ENCODE measurements around the gene SMARCD3. TPM values are rescaled to one million over a fixed set of nuclear protein-coding genes. Genes with fewer than 3 reads are reported as not detected.

Gene SMARCD3
- total RNA-seq, 1 donor from 2014 or later = 101 TPM

GRCh38 chr7:151238924-151239836 is 9.3 kb downstream of the SMARCD3 start:
- Histone ChIP-seq H3K4me1 (ENCODE audit: control insufficient read depth in 3 of 3, insufficient read depth in 3 of 3, low read length in 3 of 3) (peaks cover 21 to 42% (median 37%) of the 10 kb centered on the region in 3 donors), H3K9ac (ENCODE audit: low read depth in 1 of 3, low read length in 3 of 3) (peak overlapping the region in 1 of 3 donors; percentile 33), H3K36me3 (ENCODE audit: control insufficient read depth in 3 of 3, insufficient read depth in 3 of 3, low read length in 3 of 3) (peaks cover 55 to 70% (median 62%) of the 10 kb centered on the region in 3 donors), H3K9me3 (ENCODE audit: control insufficient read depth in 3 of 3, low read length in 3 of 3) (no peaks in the 10 kb centered on the region), H3K4me3 (ENCODE audit: low read length in 3 of 3) (no peak overlapping the region), H3K27me3 (ENCODE audit: control insufficient read depth in 3 of 3, insufficient read depth in 3 of 3, low read length in 3 of 3) (no peaks in the 10 kb centered on the region), H3K27ac (ENCODE audit: low read depth, low read length) (no peak overlapping the region)

GRCh38 chr7:151238190-151238810 is 10.2 kb downstream of the SMARCD3 start:
- Histone ChIP-seq H3K9me3 (ENCODE audit: control insufficient read depth in 3 of 3, low read length in 3 of 3) (no peaks in the 10 kb centered on the region), H3K27ac (ENCODE audit: low read depth, low read length) (peak overlapping the region; percentile 60), H3K4me3 (ENCODE audit: low read length in 3 of 3) (no peak overlapping the region), H3K4me1 (ENCODE audit: control insufficient read depth in 3 of 3, insufficient read depth in 3 of 3, low read length in 3 of 3) (peaks cover 21 to 43% (median 38%) of the 10 kb centered on the region in 3 donors), H3K9ac (ENCODE audit: low read depth in 1 of 3, low read length in 3 of 3) (peak overlapping the region in 1 of 3 donors; percentile 74), H3K27me3 (ENCODE audit: control insufficient read depth in 3 of 3, insufficient read depth in 3 of 3, low read length in 3 of 3) (no peaks in the 10 kb centered on the region), H3K36me3 (ENCODE audit: control insufficient read depth in 3 of 3, insufficient read depth in 3 of 3, low read length in 3 of 3) (peaks cover 58 to 70% (median 62%) of the 10 kb centered on the region in 3 donors)

GRCh38 chr7:151237244-151238189 is 11.0 kb downstream of the SMARCD3 start:
- peaks cover 57 to 66% (median 58%) of the 10 kb centered on the region in 3 donors for H3K36me3 ChIP-seq (ENCODE audit: control insufficient read depth in 3 of 3, insufficient read depth in 3 of 3, low read length in 3 of 3)
- no peaks in the 10 kb centered on the region for H3K9me3 ChIP-seq (ENCODE audit: control insufficient read depth in 3 of 3, low read length in 3 of 3)
- H3K27ac ChIP-seq (ENCODE audit: low read depth, low read length) = peak overlapping the region; percentile 60
- peak overlapping the region in 1 of 3 donors; percentile 74 for H3K9ac ChIP-seq (ENCODE audit: low read depth in 1 of 3, low read length in 3 of 3)
- H3K4me1 ChIP-seq (ENCODE audit: control insufficient read depth in 3 of 3, insufficient read depth in 3 of 3, low read length in 3 of 3) = peaks cover 28 to 51% (median 40%) of the 10 kb centered on the region in 3 donors
- no peaks in the 10 kb centered on the region for H3K27me3 ChIP-seq (ENCODE audit: control insufficient read depth in 3 of 3, insufficient read depth in 3 of 3, low read length in 3 of 3)
- peak overlapping the region in 1 of 3 donors; percentile 22 for H3K4me3 ChIP-seq (ENCODE audit: low read length in 3 of 3)

- H3K36me3 ChIP-seq (ENCODE audit: control insufficient read depth in 3 of 3, insufficient read depth in 3 of 3, low read length in 3 of 3) = peaks cover 46 to 60% (median 48%) of the 10 kb centered on the region in 3 donors
- H3K9ac ChIP-seq (ENCODE audit: low read depth in 1 of 3, low read length in 3 of 3) = peak overlapping the region in 2 of 3 donors; percentile 21 to 25
- H3K27ac ChIP-seq (ENCODE audit: low read depth, low read length) = no peak overlapping the region
- H3K4me1 ChIP-seq (ENCODE audit: control insufficient read depth in 3 of 3, insufficient read depth in 3 of 3, low read length in 3 of 3) = peaks cover 36 to 55% (median 44%) of the 10 kb centered on the region in 3 donors
- H3K27me3 ChIP-seq (ENCODE audit: control insufficient read depth in 3 of 3, insufficient read depth in 3 of 3, low read length in 3 of 3) = no peaks in the 10 kb centered on the region
- H3K4me3 ChIP-seq (ENCODE audit: low read length in 3 of 3) = no peak overlapping the region
- H3K9me3 ChIP-seq (ENCODE audit: control insufficient read depth in 3 of 3, low read length in 3 of 3) = no peaks in the 10 kb centered on the region
Observed at GRCh38 chr7:151236406-151236805, 12.1 kb downstream of the SMARCD3 start.

GRCh38 chr7:151235091-151235787 is 13.3 kb downstream of the SMARCD3 start:
- Histone ChIP-seq H3K27ac (ENCODE audit: low read depth, low read length) (no peak overlapping the region), H3K9me3 (ENCODE audit: control insufficient read depth in 3 of 3, low read length in 3 of 3) (no peaks in the 10 kb centered on the region), H3K27me3 (ENCODE audit: control insufficient read depth in 3 of 3, insufficient read depth in 3 of 3, low read length in 3 of 3) (no peaks in the 10 kb centered on the region), H3K4me3 (ENCODE audit: low read length in 3 of 3) (no peak overlapping the region), H3K36me3 (ENCODE audit: control insufficient read depth in 3 of 3, insufficient read depth in 3 of 3, low read length in 3 of 3) (peaks cover 37 to 49% (median 40%) of the 10 kb centered on the region in 3 donors), H3K9ac (ENCODE audit: low read depth in 1 of 3, low read length in 3 of 3) (no peak overlapping the region), H3K4me1 (ENCODE audit: control insufficient read depth in 3 of 3, insufficient read depth in 3 of 3, low read length in 3 of 3) (peaks cover 35 to 53% (median 39%) of the 10 kb centered on the region in 3 donors)

GRCh38 chr7:151233804-151234203 is 14.7 kb downstream of the SMARCD3 start:
- Histone ChIP-seq H3K4me3 (ENCODE audit: low read length in 3 of 3) (peak overlapping the region in 1 of 3 donors; percentile 90), H3K4me1 (ENCODE audit: control insufficient read depth in 3 of 3, insufficient read depth in 3 of 3, low read length in 3 of 3) (peaks cover 35 to 48% (median 39%) of the 10 kb centered on the region in 3 donors), H3K36me3 (ENCODE audit: control insufficient read depth in 3 of 3, insufficient read depth in 3 of 3, low read length in 3 of 3) (peaks cover 24 to 35% (median 30%) of the 10 kb centered on the region in 3 donors), H3K27me3 (ENCODE audit: control insufficient read depth in 3 of 3, insufficient read depth in 3 of 3, low read length in 3 of 3) (no peaks in the 10 kb centered on the region), H3K9ac (ENCODE audit: low read depth in 1 of 3, low read length in 3 of 3) (peak overlapping the region in 2 of 3 donors; percentile 57 to 93), H3K27ac (ENCODE audit: low read depth, low read length) (peak overlapping the region; percentile 53), H3K9me3 (ENCODE audit: control insufficient read depth in 3 of 3, low read length in 3 of 3) (no peaks in the 10 kb centered on the region)

- Histone ChIP-seq H3K27me3 (ENCODE audit: control insufficient read depth in 3 of 3, insufficient read depth in 3 of 3, low read length in 3 of 3) (no peaks in the 10 kb centered on the region), H3K9ac (ENCODE audit: low read depth in 1 of 3, low read length in 3 of 3) (peak overlapping the region; percentile 75 to 93 (median 91)), H3K4me1 (ENCODE audit: control insufficient read depth in 3 of 3, insufficient read depth in 3 of 3, low read length in 3 of 3) (peaks cover 37 to 51% (median 37%) of the 10 kb centered on the region in 3 donors), H3K4me3 (ENCODE audit: low read length in 3 of 3) (peak overlapping the region; percentile 80 to 90 (median 89)), H3K9me3 (ENCODE audit: control insufficient read depth in 3 of 3, low read length in 3 of 3) (no peaks in the 10 kb centered on the region), H3K36me3 (ENCODE audit: control insufficient read depth in 3 of 3, insufficient read depth in 3 of 3, low read length in 3 of 3) (peaks cover 22 to 31% (median 26%) of the 10 kb centered on the region in 3 donors), H3K27ac (ENCODE audit: low read depth, low read length) (peak overlapping the region; percentile 53)
Observed at GRCh38 chr7:151232917-151233701, 15.4 kb downstream of the SMARCD3 start.

GRCh38 chr7:151232091-151232916 is 16.2 kb downstream of the SMARCD3 start, which contains the start of gene CHPF2:
Gene CHPF2, plus strand, starts transcription at chr7:151232483. Its CDS starts 1,529 bp downstream, at chr7:151234012.
- H3K27ac ChIP-seq (ENCODE audit: low read depth, low read length) = peak within 1 kb of the TSS; percentile 53
- peaks cover 33 to 46% (median 37%) of the 10 kb centered on the region in 3 donors for H3K4me1 ChIP-seq (ENCODE audit: control insufficient read depth in 3 of 3, insufficient read depth in 3 of 3, low read length in 3 of 3)
- H3K9me3 ChIP-seq (ENCODE audit: control insufficient read depth in 3 of 3, low read length in 3 of 3) = no peaks in the 10 kb centered on the region
- H3K4me3 ChIP-seq (ENCODE audit: low read length in 3 of 3) = peak within 1 kb of the TSS; percentile 80 to 90 (median 89)
- H3K36me3 ChIP-seq (ENCODE audit: control insufficient read depth in 3 of 3, insufficient read depth in 3 of 3, low read length in 3 of 3) = peaks cover 17 to 24% (median 22%) of the 10 kb centered on the region in 3 donors
- peak within 1 kb of the TSS; percentile 75 to 93 (median 91) for H3K9ac ChIP-seq (ENCODE audit: low read depth in 1 of 3, low read length in 3 of 3)
- no peaks in the 10 kb centered on the region for H3K27me3 ChIP-seq (ENCODE audit: control insufficient read depth in 3 of 3, insufficient read depth in 3 of 3, low read length in 3 of 3)

Data from skeletal muscle tissue (tissue), 4 donors.